Activated CD4-positive, alpha-beta memory T cell treated with anti-CD3 and anti-CD28 coated beads, Interleukin-2, amount 10 ng/mL, durations not matched to agents 7 days and 5 days (primary cell): ENCODE data around the gene PDZD8. TPM values are rescaled to one million over a fixed set of nuclear protein-coding genes. Genes with fewer than 3 reads are reported as not detected.
"Not testable (repeated sequence)": the region's sequence is repeated elsewhere in the genome, so short reads cannot be mapped to it uniquely, and the experiment has no call there.

ENCODE experiments used
- CTCF ChIA-PET: fragments of 350-600 bp; sonication (Branson Sonifier 250); formaldehyde crosslinking; loops from one replicate; lab custom pipeline; 2021; ENCODE audit warnings: antibody characterized with exemption, inconsistent platforms; lab: Charles Lee
- POLR2A ChIA-PET: fragments of 350-600 bp; sonication (Branson Sonifier 250); formaldehyde crosslinking; loops from one replicate; lab custom pipeline; 2021; ENCODE audit warnings: antibody characterized with exemption; lab: Charles Lee
- DNase-seq: peaks from one replicate; pipeline ENCODE4 v3.0.0-alpha.2; 2020
- H3K27ac Mint-ChIP-seq: one replicate; pipeline ENCODE4 v1.8.0; 2021; ENCODE audit warnings: mild to moderate bottlenecking, mixed read lengths
- H3K27me3 Mint-ChIP-seq: one replicate; pipeline ENCODE4 v1.8.0; 2021; ENCODE audit warnings: mixed read lengths
- H3K36me3 Mint-ChIP-seq: one replicate; pipeline ENCODE4 v1.8.0; 2021; ENCODE audit warnings: low read depth, mixed read lengths
- H3K4me1 Mint-ChIP-seq: one replicate; pipeline ENCODE4 v1.8.0; 2021; ENCODE audit warnings: mixed read lengths
- H3K4me3 Mint-ChIP-seq: one replicate; pipeline ENCODE4 v1.8.0; 2021; ENCODE audit warnings: mild to moderate bottlenecking, mixed read lengths
- H3K9me3 Mint-ChIP-seq: one replicate; pipeline ENCODE4 v1.8.0; 2021; ENCODE audit warnings: mixed read lengths
- total RNA-seq, 2 experiments: library from RNA; stranded (reverse); gene quantifications; one replicate each; pipeline ENCODE4 v1.2.3, GENCODE V29; 2021

PDZD8 gene
- total RNA-seq, 2 experiments from 2014 or later: 12.3 to 12.8 TPM

DNA sequence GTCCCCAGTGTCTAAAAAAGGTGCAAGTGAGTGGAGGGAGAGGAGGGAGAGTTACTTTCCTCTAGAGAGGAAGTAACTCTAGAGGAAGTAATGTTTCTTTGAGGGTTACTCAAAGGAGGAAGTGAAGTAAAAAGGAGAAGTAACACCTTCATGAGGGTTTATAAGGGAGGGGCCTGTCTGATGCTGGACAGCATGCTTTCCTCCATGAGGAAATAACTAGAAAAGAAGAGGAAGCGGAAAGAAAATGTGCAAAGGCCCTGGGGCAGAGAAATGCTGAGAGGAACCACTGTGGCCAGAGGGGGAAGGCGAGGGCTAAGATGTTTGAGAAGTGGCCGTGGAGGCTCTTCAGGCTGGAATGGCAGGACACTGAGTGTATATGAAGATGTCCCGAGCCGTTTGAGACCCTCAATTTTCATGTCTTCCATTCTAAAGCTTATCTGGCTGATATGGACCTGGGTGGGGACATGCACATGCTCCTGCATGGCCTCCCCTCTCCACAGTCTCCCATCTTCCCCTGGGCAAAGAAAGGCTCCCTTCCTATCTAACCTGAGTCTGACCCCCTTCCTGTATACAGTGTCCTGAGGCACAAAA, 137.7 kb downstream of the PDZD8 start:
- POLR2A ChIA-PET: no interaction called here
- CTCF ChIA-PET: no interaction called here
- H3K27ac Mint-ChIP-seq: no peak overlapping the region
- peaks cover 27% of the 10 kb centered on the region for H3K27me3 Mint-ChIP-seq
- H3K4me3 Mint-ChIP-seq: no peak overlapping the region
- no peaks in the 10 kb centered on the region for H3K36me3 Mint-ChIP-seq
- no peak for DNase-seq
- H3K4me1 Mint-ChIP-seq: peaks cover 2% of the 10 kb centered on the region
- no peaks in the 10 kb centered on the region for H3K9me3 Mint-ChIP-seq

DNA sequence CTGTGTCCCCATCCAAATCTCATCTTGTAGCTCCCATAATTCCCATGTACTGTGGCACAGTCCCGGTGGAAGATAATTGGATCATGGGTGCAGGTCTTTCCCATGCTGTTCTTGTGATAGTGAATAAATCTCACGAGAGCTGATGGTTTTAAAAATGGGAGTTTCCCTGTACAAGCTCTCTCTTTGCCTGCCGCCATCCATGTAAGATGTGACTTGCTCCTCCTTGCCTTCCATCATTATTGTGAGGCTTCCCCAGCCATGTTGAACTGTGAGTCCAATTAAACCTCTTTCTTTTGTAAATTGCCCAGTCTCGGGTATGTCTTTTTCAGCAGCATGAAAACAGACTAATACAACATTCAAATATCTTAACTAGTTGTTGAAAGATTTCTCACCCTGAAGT, 145.1 kb downstream of the PDZD8 start:
- H3K4me3 Mint-ChIP-seq, H3K27ac Mint-ChIP-seq, DNase-seq, H3K36me3 Mint-ChIP-seq, POLR2A ChIA-PET, H3K27me3 Mint-ChIP-seq, H3K4me1 Mint-ChIP-seq, H3K9me3 Mint-ChIP-seq: not testable (repeated sequence)
- CTCF ChIA-PET: interaction anchor here (1.5 to 1.8 kb wide), 2 partner anchors 13 to 90 kb away, joined by 3 to 6 read pairs; no protein-coding TSS in a partner anchor

DNA sequence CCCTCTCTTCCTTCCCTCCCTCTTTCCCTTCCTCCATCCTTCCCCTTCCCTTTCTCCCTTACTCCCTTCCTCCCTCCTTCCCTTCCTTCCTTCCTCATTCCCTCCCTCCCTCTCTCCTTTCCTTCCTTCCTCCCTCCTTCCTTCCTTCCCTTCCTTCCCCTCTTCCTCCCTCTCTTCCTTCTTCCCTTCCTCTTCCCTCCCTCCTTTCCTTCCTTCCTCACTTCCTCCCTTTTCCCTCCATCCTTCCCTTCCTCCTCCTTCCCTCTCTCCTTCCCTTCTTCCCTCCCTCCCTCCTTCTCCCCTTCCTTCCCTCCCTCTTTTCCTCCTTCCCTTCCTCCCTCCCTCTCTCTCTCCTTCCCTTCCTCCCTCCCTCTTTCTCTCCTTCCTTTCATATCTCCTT, 147.0 kb downstream of the PDZD8 start:
- Mint-ChIP-seq H3K27ac (no peak overlapping the region), H3K27me3 (peaks cover 7% of the 10 kb centered on the region), H3K36me3 (no peaks in the 10 kb centered on the region), H3K4me1 (no peaks in the 10 kb centered on the region), H3K4me3 (no peak overlapping the region), H3K9me3 (no peaks in the 10 kb centered on the region)
- no peak for DNase-seq
- ChIA-PET POLR2A (no interaction called here), CTCF (no interaction called here)

Other genes starting within 250 kb of the PDZD8 start
- gene VAX1, start 237.2 kb downstream of the PDZD8 start, total RNA-seq: not detected
- not detected for gene KCNK18, start 178.0 kb downstream of the PDZD8 start, total RNA-seq
- gene SLC18A2, start 134.3 kb downstream of the PDZD8 start, total RNA-seq: not detected
- not detected for gene EMX2, start 167.3 kb upstream of the PDZD8 start, total RNA-seq